DOHH2 (cell line): ENCODE measurements around the gene CEP295NL.

ENCODE experiments used
- H3F3A ChIP-seq: fragments of 200-600 bp; sonication (generic), shearing (Covaris generic); 2 replicates; pipeline ENCODE4 v1.6.0; 2016; ENCODE audit warnings: antibody characterized with exemption, mild to moderate bottlenecking; ENCODE audit not compliant: control insufficient read depth, insufficient read depth
- H3K27ac ChIP-seq: fragments of 200-600 bp; sonication (generic); 2 replicates; pipeline ENCODE4 v1.5.1; 2014; ENCODE audit warnings: low read depth, mild to moderate bottlenecking, low read length, moderate library complexity
- H3K27me3 ChIP-seq: fragments of 200-600 bp; sonication (generic); 2 replicates; pipeline ENCODE4 v1.6.1; 2014; ENCODE audit warnings: mild to moderate bottlenecking, low read length, mixed read lengths; ENCODE audit not compliant: control insufficient read depth
- H3K36me3 ChIP-seq: fragments of 200-600 bp; sonication (generic); 2 replicates; pipeline ENCODE4 v1.6.1; 2014; ENCODE audit warnings: mild to moderate bottlenecking, low read length, moderate library complexity, mixed read lengths; ENCODE audit not compliant: control insufficient read depth
- H3K4me1 ChIP-seq: fragments of 200-600 bp; sonication (generic); 2 replicates; pipeline ENCODE4 v1.6.1; 2014; ENCODE audit warnings: mild to moderate bottlenecking, low read length, mixed read lengths; ENCODE audit not compliant: control insufficient read depth
- H3K4me2 ChIP-seq: fragments of 200-600 bp; sonication (generic); 2 replicates; pipeline ENCODE4 v1.6.0; 2014; ENCODE audit warnings: mild to moderate bottlenecking, low read length, moderate library complexity
- H3K4me3 ChIP-seq: fragments of 200-600 bp; sonication (generic); 2 replicates; pipeline ENCODE4 v1.5.1; 2014; ENCODE audit warnings: mild to moderate bottlenecking, low read length, mixed read lengths
- H3K79me2 ChIP-seq: fragments of 200-600 bp; sonication (generic); 2 replicates; pipeline ENCODE4 v1.6.1; 2014; ENCODE audit warnings: mild to moderate bottlenecking, low read length, mixed read lengths; ENCODE audit not compliant: control insufficient read depth
- H3K9me2 ChIP-seq: fragments of 200-600 bp; sonication (generic); replicated peaks from 2 replicates; pipeline ENCODE4 v1.6.1; 2014; ENCODE audit warnings: mild to moderate bottlenecking, low read length, mixed read lengths; ENCODE audit not compliant: control insufficient read depth
- H3K9me3 ChIP-seq: fragments of 200-600 bp; sonication (generic); 2 replicates; pipeline ENCODE4 v1.6.1; 2014; ENCODE audit warnings: antibody characterized with exemption, low read length, mixed read lengths; ENCODE audit not compliant: control insufficient read depth, insufficient read depth
- H4K20me1 ChIP-seq: fragments of 200-600 bp; sonication (generic); 2 replicates; pipeline ENCODE4 v1.6.0; 2014; ENCODE audit warnings: low read depth, mild to moderate bottlenecking, antibody characterized with exemption, low read length, moderate library complexity; ENCODE audit not compliant: control insufficient read depth, insufficient read depth
- EZH2phosphoT487 ChIP-seq: fragments of 200-600 bp; sonication (generic); IDR thresholded peaks from 2 replicates; pipeline ENCODE4 v1.6.1; 2017; ENCODE audit warnings: borderline replicate concordance, mild to moderate bottlenecking, antibody characterized with exemption, low read length, moderate library complexity, mixed read lengths
- TF ChIP-seq, protein P1 (sequence below): fragments of 200-600 bp; sonication (generic); IDR thresholded peaks from one replicate; pipeline ENCODE4 v1.5.1; 2014; ENCODE audit warnings: antibody characterized with exemption, mild to moderate bottlenecking, low read depth, low read length; ENCODE audit not compliant: poor library complexity, severe bottlenecking

Gene CEP295NL

DNA sequence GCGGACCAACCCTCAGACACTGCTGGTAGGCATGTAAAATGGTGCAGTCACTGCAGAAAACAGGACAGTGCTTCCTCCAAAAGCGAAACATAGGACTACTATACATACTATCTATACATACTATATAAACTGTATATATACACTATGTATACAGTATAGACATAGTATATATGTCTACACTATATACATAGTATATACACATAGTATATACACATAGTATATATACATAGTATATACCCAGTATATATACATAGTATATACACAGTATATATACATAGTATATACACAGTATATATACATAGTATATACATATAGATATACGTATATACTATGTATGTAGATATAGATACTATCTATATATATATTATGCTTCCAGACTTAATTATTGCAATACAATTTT lies 55.9 kb downstream of the CEP295NL start:
- TF ChIP-seq EZH2phosphoT487 = no peak
- TF ChIP-seq, protein P1, sequence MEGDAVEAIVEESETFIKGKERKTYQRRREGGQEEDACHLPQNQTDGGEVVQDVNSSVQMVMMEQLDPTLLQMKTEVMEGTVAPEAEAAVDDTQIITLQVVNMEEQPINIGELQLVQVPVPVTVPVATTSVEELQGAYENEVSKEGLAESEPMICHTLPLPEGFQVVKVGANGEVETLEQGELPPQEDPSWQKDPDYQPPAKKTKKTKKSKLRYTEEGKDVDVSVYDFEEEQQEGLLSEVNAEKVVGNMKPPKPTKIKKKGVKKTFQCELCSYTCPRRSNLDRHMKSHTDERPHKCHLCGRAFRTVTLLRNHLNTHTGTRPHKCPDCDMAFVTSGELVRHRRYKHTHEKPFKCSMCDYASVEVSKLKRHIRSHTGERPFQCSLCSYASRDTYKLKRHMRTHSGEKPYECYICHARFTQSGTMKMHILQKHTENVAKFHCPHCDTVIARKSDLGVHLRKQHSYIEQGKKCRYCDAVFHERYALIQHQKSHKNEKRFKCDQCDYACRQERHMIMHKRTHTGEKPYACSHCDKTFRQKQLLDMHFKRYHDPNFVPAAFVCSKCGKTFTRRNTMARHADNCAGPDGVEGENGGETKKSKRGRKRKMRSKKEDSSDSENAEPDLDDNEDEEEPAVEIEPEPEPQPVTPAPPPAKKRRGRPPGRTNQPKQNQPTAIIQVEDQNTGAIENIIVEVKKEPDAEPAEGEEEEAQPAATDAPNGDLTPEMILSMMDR = no peak
- H4K20me1 ChIP-seq = no peaks in the 10 kb centered on the region

DNA sequence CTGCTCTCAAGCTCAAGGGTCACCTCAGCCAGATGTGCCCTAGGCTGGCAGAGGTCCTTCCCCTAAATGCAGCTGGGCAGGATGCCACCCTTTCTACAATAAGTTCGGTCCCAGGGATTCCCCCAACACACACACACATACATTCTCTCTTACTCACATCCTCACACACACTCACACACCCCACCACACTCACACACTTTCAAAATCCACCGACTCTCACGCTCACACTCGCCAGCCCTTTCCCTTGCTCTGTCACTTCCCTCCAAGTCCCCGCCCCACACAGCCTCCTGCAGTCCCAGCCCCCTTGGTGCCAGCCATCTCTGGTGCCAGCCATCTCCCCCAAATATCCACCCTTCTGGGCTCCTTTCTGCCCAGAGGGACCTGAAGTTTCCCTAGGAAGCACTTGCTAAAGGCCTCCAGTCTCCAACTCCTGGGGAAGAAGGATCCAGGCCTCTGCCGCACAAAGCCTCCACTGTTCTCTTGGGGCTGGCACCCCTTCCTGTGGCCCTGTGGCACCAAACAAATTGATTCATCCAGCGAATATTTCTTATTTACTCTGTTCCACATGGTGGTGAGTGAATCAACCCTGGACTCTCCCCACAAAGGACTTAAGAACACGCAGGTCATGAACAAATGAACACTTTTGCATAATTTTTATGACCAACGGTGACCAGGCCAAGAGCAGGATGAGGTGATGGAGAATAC lies 58.5 kb downstream of the CEP295NL start:
- no peaks in the 10 kb centered on the region for H3K27me3 ChIP-seq
- H3F3A ChIP-seq = peaks cover 3% of the 10 kb centered on the region; the same call in 1 of the 2 replicates
- H3K9me3 ChIP-seq = no peaks in the 10 kb centered on the region
- H3K4me2 ChIP-seq = no peak overlapping the region
- no peaks in the 10 kb centered on the region for H3K9me2 ChIP-seq
- no peak overlapping the region for H3K27ac ChIP-seq
- peaks cover 21% of the 10 kb centered on the region for H3K79me2 ChIP-seq
- no peak for TF ChIP-seq EZH2phosphoT487
- TF ChIP-seq, protein P1 = no peak
- H3K4me3 ChIP-seq = no peak overlapping the region
- 0 out of 2 replicates have a peak, but pooled peaks cover 1% of the 10 kb centered on the region for H4K20me1 ChIP-seq
- peaks cover 10% of the 10 kb centered on the region; the same call in 1 of the 2 replicates for H3K36me3 ChIP-seq
- peaks cover 17% of the 10 kb centered on the region for H3K4me1 ChIP-seq

More for the DNA sequence above, 55.9 kb downstream of the CEP295NL start:
- Histone ChIP-seq H3K4me3 (no peak overlapping the region), H3K9me3 (no peaks in the 10 kb centered on the region), H3K27ac (no peak overlapping the region), H3F3A (peaks cover 3% of the 10 kb centered on the region; the same call in 1 of the 2 replicates), H3K4me2 (no peak overlapping the region), H3K36me3 (no peaks in the 10 kb centered on the region), H3K9me2 (no peaks in the 10 kb centered on the region), H3K27me3 (no peaks in the 10 kb centered on the region), H3K4me1 (peaks cover 10% of the 10 kb centered on the region), H3K79me2 (no peaks in the 10 kb centered on the region)

DNA sequence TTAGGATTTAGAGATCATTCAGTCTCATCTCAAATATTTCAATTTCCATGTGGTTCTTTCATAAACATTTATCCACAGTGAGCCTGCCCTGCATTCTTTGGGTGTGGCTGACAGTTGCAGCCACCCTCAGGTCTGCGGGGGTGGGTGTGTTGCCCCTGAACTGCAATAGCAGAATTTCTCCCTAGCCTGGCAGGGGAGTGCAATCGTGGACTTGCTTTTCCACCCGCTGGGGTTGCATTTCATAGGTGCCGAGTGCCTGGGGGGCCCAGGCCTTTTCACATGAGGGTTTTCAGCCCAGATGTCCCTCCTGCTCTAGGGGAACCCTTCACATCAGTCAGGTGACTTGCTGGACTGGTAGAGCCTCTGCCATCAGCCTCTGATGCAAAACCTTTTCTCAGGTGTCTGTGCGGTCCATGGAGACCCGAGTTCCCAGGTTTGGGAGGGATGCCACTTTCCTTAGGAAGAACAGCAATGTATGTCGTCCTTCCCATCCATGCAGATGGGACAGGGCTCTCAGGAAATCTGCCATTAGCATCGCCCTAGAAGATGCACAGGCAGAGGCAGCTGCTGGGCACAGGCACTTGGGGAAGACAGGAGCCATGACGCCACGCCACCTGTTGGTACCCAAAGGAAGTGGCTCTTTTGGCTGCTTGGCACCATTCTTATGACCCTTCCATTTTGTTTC lies 60.0 kb downstream of the CEP295NL start:
- Histone ChIP-seq H3K27me3 (no peaks in the 10 kb centered on the region), H3K9me2 (no peaks in the 10 kb centered on the region), H3K4me3 (no peak overlapping the region), H3K9me3 (no peaks in the 10 kb centered on the region), H3K36me3 (peaks cover 22% of the 10 kb centered on the region), H4K20me1 (0 out of 2 replicates have a peak, but pooled peaks cover 12% of the 10 kb centered on the region), H3K27ac (no peak overlapping the region), H3F3A (peaks cover 3% of the 10 kb centered on the region; the same call in 1 of the 2 replicates), H3K4me2 (peak overlapping the region; percentile 4; the same call in 1 of the 2 replicates), H3K4me1 (peaks cover 28% of the 10 kb centered on the region), H3K79me2 (peaks cover 35% of the 10 kb centered on the region)
- TF ChIP-seq, protein P1 = peak; percentile 89
- TF ChIP-seq EZH2phosphoT487 = no peak
